HT-29 (cell line): ENCODE data around the gene RXRA. TPM values are rescaled to one million over a fixed set of nuclear protein-coding genes. Genes with fewer than 3 reads are reported as not detected.

ENCODE experiments used
- DNase-seq: peaks from one replicate; pipeline ENCODE4 v3.0.0-alpha.2; 2015; ENCODE audit warnings: low spot score
- total RNA-seq: library from RNA; depleted of rRNA; stranded (reverse); fragments of >200 nt; shearing (Covaris generic); gene quantifications from 2 replicates; pipeline ENCODE4 v1.2.3, GENCODE V29; 2014

Gene RXRA
- total RNA-seq, 1 experiment from 2014 or later, result 74.4 TPM

DNA sequence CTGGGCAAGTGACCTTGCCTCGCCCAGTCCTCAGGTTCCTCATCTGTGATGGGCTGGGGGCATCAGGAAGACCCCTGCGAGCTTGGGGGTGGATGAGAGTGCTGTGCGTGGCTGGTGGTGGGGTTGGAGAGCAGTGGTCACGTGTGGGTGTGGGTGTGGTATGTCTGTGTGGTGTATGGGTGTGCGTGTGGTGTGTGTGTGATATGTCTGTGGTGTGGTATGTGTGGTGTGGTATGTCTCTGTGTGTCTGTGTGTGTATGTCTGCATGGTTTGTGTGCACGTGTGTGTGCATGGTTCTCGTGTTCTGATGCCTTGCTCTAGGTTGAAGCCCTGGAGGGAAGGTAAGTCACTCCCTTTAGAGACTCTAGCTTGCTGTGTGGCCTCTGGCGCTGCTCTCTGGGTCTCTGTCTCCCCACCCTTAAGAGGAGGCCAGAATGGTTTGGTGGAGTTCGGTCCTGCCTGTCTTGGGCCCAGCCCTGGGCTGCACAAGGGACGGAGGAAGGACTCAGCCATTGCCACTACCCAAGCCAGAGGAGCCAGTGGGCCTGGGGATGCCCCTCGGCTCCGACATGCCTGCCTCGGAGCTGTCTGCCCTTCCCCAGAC is 87.0 kb downstream of the RXRA start:
- no peak for DNase-seq

GRCh38 chr9:134413890-134414623 is 87.8 kb downstream of the RXRA start:
- DNase-seq, result peak; percentile 66

GRCh38 chr9:134414900-134415425 is 88.7 kb downstream of the RXRA start:
- DNase-seq, result no peak

- DNase-seq, result no peak
These were observed 90.2 kb downstream of the RXRA start for GRCh38 chr9:134416385-134417015.

GRCh38 chr9:134418354-134418753 is 92.1 kb downstream of the RXRA start:
- no peak for DNase-seq

GRCh38 chr9:134419000-134419683 is 92.9 kb downstream of the RXRA start:
- no peak for DNase-seq

- no peak for DNase-seq
These were observed 93.4 kb downstream of the RXRA start for GRCh38 chr9:134419684-134420076.

DNA sequence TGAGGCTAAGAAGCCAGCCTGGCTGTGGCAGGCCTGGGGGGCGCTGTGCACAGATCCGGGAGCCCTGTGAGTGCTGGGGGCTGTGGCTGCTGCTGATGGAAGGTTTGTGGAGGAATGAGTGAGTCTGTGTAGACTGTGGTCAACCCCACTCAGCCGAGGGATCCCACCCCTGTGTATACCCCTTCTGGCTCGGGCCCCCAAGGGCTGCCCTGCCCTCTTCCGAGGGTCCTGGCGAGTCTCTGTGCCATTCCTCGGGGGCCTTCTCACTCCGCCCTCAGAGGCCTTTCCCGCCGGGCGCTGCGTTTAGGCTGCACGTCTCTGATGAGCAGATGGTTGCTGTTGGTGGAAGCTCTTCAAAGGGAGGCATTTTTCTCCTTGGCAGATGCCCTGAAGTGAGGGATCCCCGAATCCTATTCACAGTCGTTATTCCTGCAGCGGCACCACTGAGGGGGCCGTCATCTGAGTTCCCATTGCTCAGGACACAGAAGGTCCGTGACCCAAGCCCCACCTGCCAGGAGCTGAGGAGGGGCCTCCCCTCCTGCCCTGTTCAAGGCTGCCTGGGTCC is 94.1 kb downstream of the RXRA start:
- no peak for DNase-seq

GRCh38 chr9:134420974-134421432 is 94.7 kb downstream of the RXRA start:
- no peak for DNase-seq

- DNase-seq, result no peak
These were observed 95.6 kb downstream of the RXRA start for GRCh38 chr9:134421888-134422287.

- DNase-seq, result no peak
These were observed 96.2 kb downstream of the RXRA start for GRCh38 chr9:134422301-134423090.

DNA sequence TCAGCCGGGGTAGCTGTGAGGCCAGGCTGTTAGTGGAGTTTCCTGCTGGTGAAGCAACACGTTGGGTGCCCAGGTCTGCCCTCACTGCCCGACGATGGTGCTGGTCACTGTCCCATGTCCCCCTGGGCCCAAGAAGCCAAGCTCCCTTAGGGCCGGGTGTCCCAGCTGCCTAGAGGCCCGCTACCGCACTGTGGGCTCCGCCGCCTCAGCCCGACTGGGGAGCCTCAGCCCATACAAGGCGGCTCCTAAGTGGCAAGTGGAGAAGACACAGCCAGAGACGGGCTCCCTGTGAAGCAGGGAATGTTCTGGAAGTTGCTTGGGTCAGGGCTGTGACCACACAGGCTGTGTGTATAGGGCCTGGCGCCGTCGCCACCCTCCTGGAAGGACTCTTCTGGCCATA is 96.9 kb downstream of the RXRA start:
- DNase-seq, result no peak

- DNase-seq, result no peak
These were observed 97.5 kb downstream of the RXRA start for GRCh38 chr9:134423749-134424148.

DNA sequence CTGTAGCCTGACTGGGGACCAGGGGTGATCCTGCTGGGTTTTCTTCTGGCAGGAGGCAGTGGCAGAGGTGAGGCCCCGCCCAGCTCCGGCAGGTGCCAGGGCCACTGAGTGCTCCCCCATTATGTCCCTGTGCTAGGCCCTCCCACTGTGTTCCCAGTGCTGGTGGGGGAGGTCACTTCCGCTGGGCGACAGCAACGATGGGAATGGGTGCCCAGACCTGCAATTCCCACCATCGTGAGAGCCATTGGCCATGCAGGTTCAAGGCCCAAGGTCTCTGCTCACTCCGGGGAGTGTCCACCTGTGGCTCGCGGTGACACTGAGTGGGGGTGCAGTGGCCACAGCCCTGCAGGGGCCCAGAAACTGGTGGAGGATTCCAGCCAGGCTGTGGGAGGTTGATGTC is 98.6 kb downstream of the RXRA start:
- no peak for DNase-seq

DNA sequence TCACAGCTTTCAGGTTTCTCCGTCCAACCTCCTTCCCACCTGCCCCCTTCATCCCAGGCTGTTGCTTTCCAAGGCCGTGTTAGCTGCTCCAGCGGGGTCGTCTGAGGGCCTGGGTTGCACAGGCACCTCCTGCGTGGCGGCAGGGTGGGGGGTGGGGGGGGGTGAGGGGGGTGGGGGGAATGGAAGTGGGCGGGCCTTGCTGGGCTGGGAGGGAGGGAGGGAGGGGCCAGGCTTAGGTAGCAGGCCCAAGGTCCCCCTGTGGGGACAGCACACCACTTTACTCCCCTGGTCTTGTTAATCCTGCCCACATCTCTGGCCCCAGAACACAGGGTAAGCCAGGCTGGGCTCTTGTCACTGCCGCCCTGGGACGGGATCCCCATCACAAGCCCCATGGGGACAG is 99.1 kb downstream of the RXRA start:
- DNase-seq, result no peak

- DNase-seq, result no peak
These were observed 99.6 kb downstream of the RXRA start for GRCh38 chr9:134425812-134426211.

- DNase-seq, result no peak
These were observed 100.2 kb downstream of the RXRA start for GRCh38 chr9:134426436-134426835.

- no peak for DNase-seq
These were observed 101.0 kb downstream of the RXRA start for GRCh38 chr9:134427153-134427782.

DNA sequence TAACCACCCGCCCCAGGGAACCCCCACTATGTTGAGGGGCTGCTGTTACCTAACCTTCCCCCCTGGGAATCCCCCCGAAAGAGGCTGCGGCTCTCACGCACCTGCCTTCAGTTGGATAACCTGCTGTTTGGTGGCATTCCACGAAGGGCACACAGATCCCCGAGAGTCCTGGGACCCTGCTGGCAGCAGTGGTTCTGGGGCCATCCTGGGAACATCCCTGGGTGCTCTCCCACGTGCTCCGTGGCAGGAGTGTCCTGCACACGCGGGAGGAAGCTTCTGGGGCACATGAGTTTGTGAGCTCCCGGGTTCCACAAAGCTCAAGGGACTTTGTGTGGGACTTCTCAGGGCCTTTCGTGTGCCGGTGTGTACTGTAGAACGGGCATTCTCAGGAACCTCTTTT is 102.3 kb downstream of the RXRA start:
- no peak for DNase-seq

- no peak for DNase-seq
These were observed 102.8 kb downstream of the RXRA start for GRCh38 chr9:134429007-134429406.
